Measurements from ENCODE around the gene EIF4EBP3.

DNA sequence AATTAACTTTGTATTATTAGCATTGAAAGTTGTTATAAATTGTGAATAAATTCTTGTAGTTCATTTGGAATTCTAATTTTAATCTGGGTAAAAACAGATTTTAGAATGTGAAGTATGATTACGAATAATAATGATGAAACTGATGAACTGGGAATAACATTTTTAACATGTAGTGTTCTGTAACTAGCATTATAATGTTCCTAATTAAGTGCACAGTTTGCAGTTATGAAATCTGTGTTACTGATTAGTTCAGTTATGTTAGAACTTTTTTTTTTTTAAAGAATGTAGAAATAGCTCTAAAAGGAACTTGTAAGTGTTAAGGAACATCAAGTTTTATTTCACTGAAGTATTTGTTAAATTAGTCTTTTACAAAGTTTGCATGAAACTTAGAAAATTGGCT is 48.9 kb upstream of the EIF4EBP3 start:
- no peak for TF ChIP-seq TAF1 (IDR thresholded peaks at IDR 0.05; ENCODE audit: low read depth)
- no peak for TF ChIP-seq EGR1 (IDR thresholded peaks at IDR 0.05)
- no peak for TF ChIP-seq RAD21 (IDR thresholded peaks at IDR 0.05; ENCODE audit: low read depth)
- TF ChIP-seq YY1 (IDR thresholded peaks at IDR 0.05; ENCODE audit: low read depth): no peak
- no peak for TF ChIP-seq NFIC (IDR thresholded peaks at IDR 0.05)
- TF ChIP-seq, protein P1, sequence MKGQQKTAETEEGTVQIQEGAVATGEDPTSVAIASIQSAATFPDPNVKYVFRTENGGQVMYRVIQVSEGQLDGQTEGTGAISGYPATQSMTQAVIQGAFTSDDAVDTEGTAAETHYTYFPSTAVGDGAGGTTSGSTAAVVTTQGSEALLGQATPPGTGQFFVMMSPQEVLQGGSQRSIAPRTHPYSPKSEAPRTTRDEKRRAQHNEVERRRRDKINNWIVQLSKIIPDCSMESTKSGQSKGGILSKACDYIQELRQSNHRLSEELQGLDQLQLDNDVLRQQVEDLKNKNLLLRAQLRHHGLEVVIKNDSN (IDR thresholded peaks at IDR 0.05): no peak
- no peak for TF ChIP-seq TCF12 (IDR thresholded peaks at IDR 0.05; ENCODE audit: low read depth)
- TF ChIP-seq EP300 (IDR thresholded peaks at IDR 0.05; ENCODE audit: borderline replicate concordance): no peak
- TF ChIP-seq, protein P2, sequence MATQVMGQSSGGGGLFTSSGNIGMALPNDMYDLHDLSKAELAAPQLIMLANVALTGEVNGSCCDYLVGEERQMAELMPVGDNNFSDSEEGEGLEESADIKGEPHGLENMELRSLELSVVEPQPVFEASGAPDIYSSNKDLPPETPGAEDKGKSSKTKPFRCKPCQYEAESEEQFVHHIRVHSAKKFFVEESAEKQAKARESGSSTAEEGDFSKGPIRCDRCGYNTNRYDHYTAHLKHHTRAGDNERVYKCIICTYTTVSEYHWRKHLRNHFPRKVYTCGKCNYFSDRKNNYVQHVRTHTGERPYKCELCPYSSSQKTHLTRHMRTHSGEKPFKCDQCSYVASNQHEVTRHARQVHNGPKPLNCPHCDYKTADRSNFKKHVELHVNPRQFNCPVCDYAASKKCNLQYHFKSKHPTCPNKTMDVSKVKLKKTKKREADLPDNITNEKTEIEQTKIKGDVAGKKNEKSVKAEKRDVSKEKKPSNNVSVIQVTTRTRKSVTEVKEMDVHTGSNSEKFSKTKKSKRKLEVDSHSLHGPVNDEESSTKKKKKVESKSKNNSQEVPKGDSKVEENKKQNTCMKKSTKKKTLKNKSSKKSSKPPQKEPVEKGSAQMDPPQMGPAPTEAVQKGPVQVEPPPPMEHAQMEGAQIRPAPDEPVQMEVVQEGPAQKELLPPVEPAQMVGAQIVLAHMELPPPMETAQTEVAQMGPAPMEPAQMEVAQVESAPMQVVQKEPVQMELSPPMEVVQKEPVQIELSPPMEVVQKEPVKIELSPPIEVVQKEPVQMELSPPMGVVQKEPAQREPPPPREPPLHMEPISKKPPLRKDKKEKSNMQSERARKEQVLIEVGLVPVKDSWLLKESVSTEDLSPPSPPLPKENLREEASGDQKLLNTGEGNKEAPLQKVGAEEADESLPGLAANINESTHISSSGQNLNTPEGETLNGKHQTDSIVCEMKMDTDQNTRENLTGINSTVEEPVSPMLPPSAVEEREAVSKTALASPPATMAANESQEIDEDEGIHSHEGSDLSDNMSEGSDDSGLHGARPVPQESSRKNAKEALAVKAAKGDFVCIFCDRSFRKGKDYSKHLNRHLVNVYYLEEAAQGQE (IDR thresholded peaks at IDR 0.05; ENCODE audit: low read depth): no peak
- no peak for TF ChIP-seq FOXM1 (IDR thresholded peaks at IDR 0.05; ENCODE audit: borderline replicate concordance, low read depth)
- TF ChIP-seq, protein P3, sequence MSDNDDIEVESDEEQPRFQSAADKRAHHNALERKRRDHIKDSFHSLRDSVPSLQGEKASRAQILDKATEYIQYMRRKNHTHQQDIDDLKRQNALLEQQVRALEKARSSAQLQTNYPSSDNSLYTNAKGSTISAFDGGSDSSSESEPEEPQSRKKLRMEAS (IDR thresholded peaks at IDR 0.05): no peak
- no peak for TF ChIP-seq CEBPB (IDR thresholded peaks at IDR 0.05)
- TF ChIP-seq TEAD4 (IDR thresholded peaks at IDR 0.05): no peak
